Trophoblast cell (in vitro differentiated cells and primary cell): Measurements from ENCODE around the gene SDK2.

Source experiments
- DNase-seq, 2 donors: peaks; one replicate each; pipeline ENCODE4 v3.0.0-alpha.2; 2016
- H2AFZ ChIP-seq: 2 replicates; pipeline ENCODE4 v1.6.1; 2013; ENCODE audit warnings: low read length, moderate library complexity, mild to moderate bottlenecking; ENCODE audit not compliant: insufficient read depth, poor library complexity
- H2AK5ac ChIP-seq: 2 replicates; pipeline ENCODE4 v1.6.1; 2013; ENCODE audit warnings: mild to moderate bottlenecking, low read length
- H2BK120ac ChIP-seq: 2 replicates; pipeline ENCODE4 v1.6.1; 2013; ENCODE audit warnings: low read length, mild to moderate bottlenecking, moderate library complexity; ENCODE audit not compliant: insufficient read depth, poor library complexity
- H2BK12ac ChIP-seq: 2 replicates; pipeline ENCODE4 v1.6.1; 2013; ENCODE audit warnings: mild to moderate bottlenecking, low read length, moderate library complexity
- H2BK5ac ChIP-seq: 2 replicates; pipeline ENCODE4 v1.6.1; 2013; ENCODE audit warnings: low read length, low read depth, moderate library complexity, mild to moderate bottlenecking; ENCODE audit not compliant: poor library complexity
- H3K14ac ChIP-seq: 2 replicates; pipeline ENCODE4 v1.6.1; 2013; ENCODE audit warnings: mild to moderate bottlenecking, low read length
- H3K18ac ChIP-seq: 2 replicates; pipeline ENCODE4 v1.6.1; 2013; ENCODE audit warnings: mild to moderate bottlenecking, low read length
- H3K23ac ChIP-seq: 2 replicates; pipeline ENCODE4 v1.6.1; 2013; ENCODE audit warnings: low read length
- H3K27ac ChIP-seq: 2 replicates; pipeline ENCODE4 v1.5.1; 2013; ENCODE audit warnings: low read depth, mild to moderate bottlenecking, inconsistent platforms, low read length, moderate library complexity
- H3K27me3 ChIP-seq: 2 replicates; pipeline ENCODE4 v1.6.1; 2013; ENCODE audit warnings: inconsistent platforms, mild to moderate bottlenecking, low read length, moderate library complexity; ENCODE audit not compliant: insufficient read depth
- H3K36me3 ChIP-seq, 2 experiments: 1 replicate in 1 of 2; 2 replicates in 1 of 2; pipeline ENCODE4 v1.6.1; 2013; ENCODE audit warnings: low read length in 2 of 2, mild to moderate bottlenecking in 2 of 2, moderate library complexity in 1 of 2; ENCODE audit not compliant: insufficient read depth in 2 of 2, control insufficient read depth in 1 of 2
- H3K4ac ChIP-seq: 2 replicates; pipeline ENCODE4 v1.6.1; 2013; ENCODE audit warnings: low read depth, mild to moderate bottlenecking, low read length, moderate library complexity
- H3K4me1 ChIP-seq, 2 experiments: 1 replicate in 1 of 2; 2 replicates in 1 of 2; pipeline ENCODE4 v1.6.1; 2013; ENCODE audit warnings: low read length in 2 of 2, mild to moderate bottlenecking in 2 of 2, moderate library complexity in 1 of 2; ENCODE audit not compliant: insufficient read depth in 2 of 2, control insufficient read depth in 1 of 2
- H3K4me2 ChIP-seq: 2 replicates; pipeline ENCODE4 v1.6.1; 2013; ENCODE audit warnings: inconsistent platforms, mild to moderate bottlenecking, low read length, moderate library complexity
- H3K4me3 ChIP-seq: 2 replicates; pipeline ENCODE4 v1.5.1; 2013; ENCODE audit warnings: mild to moderate bottlenecking, low read depth, low read length, inconsistent platforms
- H3K79me1 ChIP-seq: one replicate; pipeline ENCODE4 v1.6.1; 2013; ENCODE audit warnings: low read length
- H3K79me2 ChIP-seq: 2 replicates; pipeline ENCODE4 v1.6.1; 2013; ENCODE audit warnings: low read length, mild to moderate bottlenecking; ENCODE audit not compliant: control insufficient read depth, insufficient read depth, poor library complexity
- H3K9ac ChIP-seq: 2 replicates; pipeline ENCODE4 v1.6.1; 2013; ENCODE audit warnings: mild to moderate bottlenecking, low read length
- H3K9me3 ChIP-seq: 2 replicates; pipeline ENCODE4 v1.6.1; 2013; ENCODE audit warnings: low read depth, mild to moderate bottlenecking, control low read depth, inconsistent platforms, low read length; ENCODE audit not compliant: insufficient read depth
- H4K12ac ChIP-seq: 2 replicates; pipeline ENCODE4 v1.6.1; 2013; ENCODE audit warnings: low read depth, mild to moderate bottlenecking, low read length, moderate library complexity
- H4K8ac ChIP-seq: 2 replicates; pipeline ENCODE4 v1.6.1; 2013; ENCODE audit warnings: low read depth, mild to moderate bottlenecking, low read length, moderate library complexity
- H4K91ac ChIP-seq: one replicate; pipeline ENCODE4 v1.6.1; 2013; ENCODE audit warnings: low read depth, mild to moderate bottlenecking, low read length, moderate library complexity
- WGBS: extraction: QIAGEN DNeasy Blood & Tissue Kit; methylation state at CpG from one replicate; pipeline ENCODE4 v1.1.7; 2013; ENCODE audit warnings: missing lambda C conversion rate; ENCODE audit not compliant: insufficient read length, insufficient coverage; ENCODE audit errors: extremely low coverage; 5-methylcytosine and 5-hydroxymethylcytosine counted together

SDK2 gene

GRCh38 chr17:73604476-73604875 is 39.8 kb downstream of the SDK2 start:
- H2AFZ ChIP-seq: no peak overlapping the region
- no peaks in the 10 kb centered on the region for H3K79me2 ChIP-seq
- no peak for DNase-seq
- H3K9me3 ChIP-seq: peaks cover 8% of the 10 kb centered on the region
- no peak overlapping the region for H2AK5ac ChIP-seq
- WGBS: no CpG with 5 or more reads among the region's 7 CpGs
- peaks cover 0 to 3% of the 10 kb centered on the region in 2 experiments for H3K4me1 ChIP-seq
- no peak overlapping the region for H3K9ac ChIP-seq
- H4K12ac ChIP-seq: no peak overlapping the region
- H3K14ac ChIP-seq: no peak overlapping the region
- no peak overlapping the region for H3K4me2 ChIP-seq
- no peak overlapping the region for H2BK120ac ChIP-seq
- no peak overlapping the region for H3K4me3 ChIP-seq
- H2BK5ac ChIP-seq: no peak overlapping the region
- H4K8ac ChIP-seq: no peak overlapping the region
- H3K27ac ChIP-seq: no peak overlapping the region
- H4K91ac ChIP-seq: no peak overlapping the region
- H3K27me3 ChIP-seq: no peaks in the 10 kb centered on the region
- H3K23ac ChIP-seq: no peak overlapping the region
- H3K36me3 ChIP-seq: no peaks in the 10 kb centered on the region
- H3K4ac ChIP-seq: no peak overlapping the region
- H2BK12ac ChIP-seq: no peak overlapping the region
- H3K18ac ChIP-seq: no peak overlapping the region
- H3K79me1 ChIP-seq: no peaks in the 10 kb centered on the region

GRCh38 chr17:73603971-73604370 is 40.3 kb downstream of the SDK2 start:
- H2AFZ ChIP-seq: no peak overlapping the region
- no peaks in the 10 kb centered on the region for H3K27me3 ChIP-seq
- WGBS: no CpG with 5 or more reads among the region's 20 CpGs
- H4K12ac ChIP-seq: no peak overlapping the region
- no peak overlapping the region for H3K4ac ChIP-seq
- no peak overlapping the region for H4K91ac ChIP-seq
- no peak overlapping the region for H2BK5ac ChIP-seq
- H3K27ac ChIP-seq: no peak overlapping the region
- peaks cover 8% of the 10 kb centered on the region for H3K9me3 ChIP-seq
- H3K4me3 ChIP-seq: no peak overlapping the region
- no peaks in the 10 kb centered on the region for H3K79me2 ChIP-seq
- no peak overlapping the region for H2AK5ac ChIP-seq
- no peak overlapping the region for H2BK120ac ChIP-seq
- no peaks in the 10 kb centered on the region for H3K36me3 ChIP-seq
- H4K8ac ChIP-seq: no peak overlapping the region
- no peaks in the 10 kb centered on the region for H3K79me1 ChIP-seq
- DNase-seq: no peak
- no peak overlapping the region for H3K9ac ChIP-seq
- H3K23ac ChIP-seq: no peak overlapping the region
- H2BK12ac ChIP-seq: no peak overlapping the region
- H3K14ac ChIP-seq: no peak overlapping the region
- no peak overlapping the region for H3K18ac ChIP-seq
- H3K4me2 ChIP-seq: no peak overlapping the region
- H3K4me1 ChIP-seq: peaks cover 0 to 3% of the 10 kb centered on the region in 2 experiments

GRCh38 chr17:73600103-73600871 is 44.0 kb downstream of the SDK2 start:
- Histone ChIP-seq H3K4me3 (no peak overlapping the region), H3K79me1 (no peaks in the 10 kb centered on the region), H3K23ac (no peak overlapping the region), H4K8ac (no peak overlapping the region), H2BK5ac (no peak overlapping the region), H3K9me3 (peaks cover 8% of the 10 kb centered on the region), H3K9ac (no peak overlapping the region), H3K18ac (no peak overlapping the region), H2AK5ac (no peak overlapping the region), H3K27me3 (no peaks in the 10 kb centered on the region), H3K4me2 (no peak overlapping the region), H3K27ac (no peak overlapping the region), H3K36me3 (no peaks in the 10 kb centered on the region), H3K14ac (no peak overlapping the region), H2BK120ac (no peak overlapping the region), H4K12ac (no peak overlapping the region), H4K91ac (no peak overlapping the region), H2BK12ac (no peak overlapping the region), H3K4me1 (peaks cover 0 to 3% of the 10 kb centered on the region in 2 experiments), H3K79me2 (no peaks in the 10 kb centered on the region), H3K4ac (no peak overlapping the region), H2AFZ (no peak overlapping the region)
- DNase-seq: no peak
- WGBS: no CpG with 5 or more reads among the region's 16 CpGs

- H2BK5ac ChIP-seq: no peak overlapping the region
- no peak overlapping the region for H2AFZ ChIP-seq
- no peak overlapping the region for H3K18ac ChIP-seq
- H3K9ac ChIP-seq: no peak overlapping the region
- no peaks in the 10 kb centered on the region for H3K36me3 ChIP-seq
- no peak overlapping the region for H3K23ac ChIP-seq
- no peak overlapping the region for H2AK5ac ChIP-seq
- no peak overlapping the region for H3K27ac ChIP-seq
- H4K8ac ChIP-seq: no peak overlapping the region
- H2BK120ac ChIP-seq: no peak overlapping the region
- peaks cover 7% of the 10 kb centered on the region for H3K9me3 ChIP-seq
- no CpG with 5 or more reads among the region's 3 CpGs for WGBS
- H3K4me3 ChIP-seq: no peak overlapping the region
- no peak for DNase-seq
- peaks cover 0 to 3% of the 10 kb centered on the region in 2 experiments for H3K4me1 ChIP-seq
- H3K79me1 ChIP-seq: no peaks in the 10 kb centered on the region
- H3K27me3 ChIP-seq: no peaks in the 10 kb centered on the region
- H4K91ac ChIP-seq: no peak overlapping the region
- H3K4ac ChIP-seq: no peak overlapping the region
- H3K79me2 ChIP-seq: no peaks in the 10 kb centered on the region
- no peak overlapping the region for H3K14ac ChIP-seq
- no peak overlapping the region for H3K4me2 ChIP-seq
- no peak overlapping the region for H4K12ac ChIP-seq
- no peak overlapping the region for H2BK12ac ChIP-seq
Observed at GRCh38 chr17:73599599-73599998, 44.6 kb downstream of the SDK2 start.
